AG09319 (cell line): ENCODE measurements around the gene SPNS2.

Experiments used
- DNase-seq: peaks from one replicate; pipeline ENCODE4 v3.0.0-alpha.2; 2010; ENCODE audit warnings: low read depth; ENCODE audit errors: extremely low read depth
- CTCF ChIP-seq: IDR thresholded peaks from 2 replicates; pipeline ENCODE4 v1.5.1; 2011; ENCODE audit warnings: low read depth, mild to moderate bottlenecking, inconsistent platforms, low read length, moderate library complexity

The SPNS2 gene

GRCh38 chr17:4487820-4488716, 10.6 kb upstream of the SPNS2 start:
- TF ChIP-seq CTCF, result no peak
- DNase-seq, result no peak

GRCh38 chr17:4488989-4489595, 9.6 kb upstream of the SPNS2 start:
- no peak for TF ChIP-seq CTCF
- no peak for DNase-seq

GRCh38 chr17:4490109-4490591, 8.5 kb upstream of the SPNS2 start:
- TF ChIP-seq CTCF, result no peak
- no peak for DNase-seq

- no peak for TF ChIP-seq CTCF
These were observed 8.0 kb upstream of the SPNS2 start for GRCh38 chr17:4490637-4491061.

GRCh38 chr17:4492721-4493561, 5.7 kb upstream of the SPNS2 start:
- no peak for TF ChIP-seq CTCF
- no peak for DNase-seq

More at GRCh38 chr17:4490637-4491061, 8.0 kb upstream of the SPNS2 start:
- no peak for DNase-seq

- DNase-seq, result no peak
- no peak for TF ChIP-seq CTCF
These were observed 1.4 kb upstream of the SPNS2 start for GRCh38 chr17:4497101-4497824.
